Glutamatergic neuron (in vitro differentiated cells): ENCODE measurements around the gene DHCR24. TPM values are rescaled to one million over a fixed set of nuclear protein-coding genes. Genes with fewer than 3 reads are reported as not detected.

Source experiments
- DNase-seq: peaks from one replicate; pipeline ENCODE4 v3.0.0; 2022
- H3K27ac Mint-ChIP-seq: one replicate; pipeline ENCODE4 v1.8.0; 2020; ENCODE audit warnings: mild to moderate bottlenecking, mixed read lengths, inconsistent platforms; ENCODE audit not compliant: unreplicated experiment
- H3K27me3 Mint-ChIP-seq: one replicate; pipeline ENCODE4 v1.8.0; 2020; ENCODE audit warnings: mild to moderate bottlenecking, moderate library complexity, mixed read lengths, inconsistent platforms; ENCODE audit not compliant: unreplicated experiment
- H3K36me3 Mint-ChIP-seq: one replicate; pipeline ENCODE4 v1.8.0; 2020; ENCODE audit warnings: mild to moderate bottlenecking, mixed read lengths, inconsistent platforms; ENCODE audit not compliant: unreplicated experiment
- H3K4me1 Mint-ChIP-seq: one replicate; pipeline ENCODE4 v1.8.0; 2020; ENCODE audit warnings: mild to moderate bottlenecking, low read depth, mixed read lengths, inconsistent platforms; ENCODE audit not compliant: unreplicated experiment
- H3K4me3 Mint-ChIP-seq: one replicate; pipeline ENCODE4 v1.8.0; 2020; ENCODE audit warnings: mild to moderate bottlenecking, mixed read lengths, inconsistent platforms; ENCODE audit not compliant: unreplicated experiment
- H3K9me3 Mint-ChIP-seq: one replicate; pipeline ENCODE4 v1.8.0; 2020; ENCODE audit warnings: mild to moderate bottlenecking, moderate library complexity, mixed read lengths, inconsistent platforms; ENCODE audit not compliant: unreplicated experiment
- CTCF ChIP-seq: fragments of 200-600 bp; sonication (generic); IDR thresholded peaks from one replicate; pipeline ENCODE4 v1.5.0; 2021; ENCODE audit not compliant: partially characterized antibody, unreplicated experiment
- total RNA-seq: library from RNA; stranded (reverse); fragmentation: NEBNext Ultra II Directional; extraction: Animal tissue kit (Norgen Biotek cat#: 25700); gene quantifications from one replicate; pipeline ENCODE4 v1.2.1, GENCODE V29; 2021; ENCODE audit not compliant: unreplicated experiment

DHCR24 gene
- total RNA-seq, 1 donor from 2014 or later: 284 TPM

GRCh38 chr1:54869173-54869851 is 17.7 kb downstream of the DHCR24 start:
- H3K9me3 Mint-ChIP-seq: peaks cover 4% of the 10 kb centered on the region
- H3K27me3 Mint-ChIP-seq: no peaks in the 10 kb centered on the region
- H3K36me3 Mint-ChIP-seq: peaks cover 7% of the 10 kb centered on the region
- no peak overlapping the region for H3K27ac Mint-ChIP-seq
- no peak overlapping the region for H3K4me3 Mint-ChIP-seq
- no peaks in the 10 kb centered on the region for H3K4me1 Mint-ChIP-seq
- no peak for TF ChIP-seq CTCF
- DNase-seq: no peak

- Mint-ChIP-seq H3K36me3 (peaks cover 15% of the 10 kb centered on the region), H3K27me3 (no peaks in the 10 kb centered on the region), H3K9me3 (peaks cover 4% of the 10 kb centered on the region), H3K27ac (no peak overlapping the region), H3K4me3 (no peak overlapping the region), H3K4me1 (no peaks in the 10 kb centered on the region)
- no peak for DNase-seq
- TF ChIP-seq CTCF: no peak
Measured at GRCh38 chr1:54867717-54868057, 19.3 kb downstream of the DHCR24 start.

GRCh38 chr1:54866801-54867716 is 19.9 kb downstream of the DHCR24 start:
- Mint-ChIP-seq H3K36me3 (peaks cover 20% of the 10 kb centered on the region), H3K27ac (no peak overlapping the region), H3K4me3 (no peak overlapping the region), H3K4me1 (no peaks in the 10 kb centered on the region), H3K9me3 (peaks cover 7% of the 10 kb centered on the region), H3K27me3 (peaks cover 1% of the 10 kb centered on the region)
- no peak for DNase-seq
- no peak for TF ChIP-seq CTCF

- H3K27me3 Mint-ChIP-seq: peaks cover 7% of the 10 kb centered on the region
- no peak overlapping the region for H3K27ac Mint-ChIP-seq
- DNase-seq: no peak
- peaks cover 29% of the 10 kb centered on the region for H3K36me3 Mint-ChIP-seq
- peaks cover 9% of the 10 kb centered on the region for H3K9me3 Mint-ChIP-seq
- no peak overlapping the region for H3K4me3 Mint-ChIP-seq
- H3K4me1 Mint-ChIP-seq: peaks cover 4% of the 10 kb centered on the region
- TF ChIP-seq CTCF: no peak
Measured at GRCh38 chr1:54865238-54866073, 21.5 kb downstream of the DHCR24 start.
